ENCODE measurements around the gene PROCA1.

DNA sequence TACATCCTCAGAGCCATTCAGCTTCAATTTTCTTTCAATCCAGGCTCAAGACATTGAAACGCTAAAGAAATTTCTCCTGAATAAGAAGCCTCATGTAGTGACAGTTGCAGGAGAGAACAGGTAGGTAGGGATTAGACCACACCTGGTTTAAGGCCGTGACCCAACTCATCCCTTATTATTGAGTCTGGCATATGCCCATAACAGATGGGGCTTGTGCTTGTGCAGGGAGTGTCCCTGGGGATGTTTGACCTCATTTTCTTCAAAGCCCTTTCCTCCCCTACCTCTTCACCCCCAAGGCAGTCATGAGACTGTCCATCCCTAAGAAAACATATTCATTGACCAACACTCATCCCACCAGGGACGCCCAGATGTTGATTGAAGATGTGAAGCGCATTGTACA is 25.4 kb downstream of the PROCA1 start:
- no peak for TF ChIP-seq RFX7 (CRISPR knock-in tag; IDR thresholded peaks at IDR 0.05)
- TF ChIP-seq ZNF57 (CRISPR knock-in tag; IDR thresholded peaks at IDR 0.05), result no peak
- TF ChIP-seq CREB1 (IDR thresholded peaks at IDR 0.05), result no peak
- no peak for TF ChIP-seq CREB1 (CRISPR knock-in tag; IDR thresholded peaks at IDR 0.05)
- no peak for TF ChIP-seq RAD21 (CRISPR knock-in tag; conservative IDR thresholded peaks at IDR 0.05 in 1 of 2, IDR thresholded peaks at IDR 0.05 in 1 of 2)
- no peak for TF ChIP-seq SMARCC2 (IDR thresholded peaks at IDR 0.05; ENCODE audit: low read depth)
- no peak for TF ChIP-seq ARID1B (IDR thresholded peaks at IDR 0.05)
